Measurements from ENCODE around the gene ACRBP. TPM values are rescaled to one million over a fixed set of nuclear protein-coding genes. Genes with fewer than 3 reads are reported as not detected.

The ACRBP gene
- total RNA-seq, 4 donors from 2014 or later: 0.97 to 6.2 (median 2.6) TPM

GRCh38 chr12:6644257-6644596 is 3.0 kb downstream of the ACRBP start:
- intact Hi-C loops (cut with DNase I): no loop called here
- Histone ChIP-seq H3K27me3 (peaks cover 0 to 3% (median 0%) of the 10 kb centered on the region in 4 donors), H3K9me3 (no peaks in the 10 kb centered on the region), H3K4me1 (peaks cover 0 to 24% (median 19%) of the 10 kb centered on the region in 4 donors), H3K4me3 (no peak overlapping the region), H3K27ac (replicated peaks in 1 of 4) (peak overlapping the region in 1 of 4 donors; percentile 39), H3K36me3 (peaks cover 0 to 14% (median 10%) of the 10 kb centered on the region in 4 donors)
- 56% methylated on average over 6 of the region's 6 CpGs for WGBS
- TF ChIP-seq EP300 (IDR thresholded peaks at IDR 0.05) (no peak), CTCF (IDR thresholded peaks at IDR 0.05) (no peak), POLR2A (IDR thresholded peaks at IDR 0.05; ENCODE audit: low read depth) (no peak), POLR2AphosphoS5 (IDR thresholded peaks at IDR 0.05) (no peak)
- DNase-seq (ENCODE audit: extremely low spot score): no peak

GRCh38 chr12:6643569-6644256 is 3.5 kb downstream of the ACRBP start:
- Histone ChIP-seq H3K27ac (replicated peaks in 1 of 4) (peak overlapping the region in 2 of 4 donors; percentile 39 to 40), H3K4me1 (peaks cover 0 to 24% (median 21%) of the 10 kb centered on the region in 4 donors), H3K9me3 (no peaks in the 10 kb centered on the region), H3K4me3 (no peak overlapping the region), H3K27me3 (peaks cover 0 to 3% (median 0%) of the 10 kb centered on the region in 4 donors), H3K36me3 (peaks cover 0 to 9% (median 6%) of the 10 kb centered on the region in 4 donors)
- intact Hi-C loops (cut with DNase I): no loop called here
- no peak for DNase-seq (ENCODE audit: extremely low spot score)
- no peak for TF ChIP-seq CTCF (IDR thresholded peaks at IDR 0.05)
- TF ChIP-seq EP300 (IDR thresholded peaks at IDR 0.05): no peak
- no peak for TF ChIP-seq POLR2A (IDR thresholded peaks at IDR 0.05; ENCODE audit: low read depth)
- no peak for TF ChIP-seq POLR2AphosphoS5 (IDR thresholded peaks at IDR 0.05)
- 74% methylated on average over 5 of the region's 6 CpGs for WGBS

- 75% methylated on average over 4 of the region's 4 CpGs for WGBS
- DNase-seq (ENCODE audit: extremely low spot score): no peak
- Histone ChIP-seq H3K4me1 (peaks cover 0 to 7% (median 6%) of the 10 kb centered on the region in 4 donors), H3K27me3 (peaks cover 0 to 3% (median 0%) of the 10 kb centered on the region in 4 donors), H3K9me3 (no peaks in the 10 kb centered on the region), H3K36me3 (no peaks in the 10 kb centered on the region), H3K27ac (replicated peaks in 1 of 4) (no peak overlapping the region), H3K4me3 (no peak overlapping the region)
- TF ChIP-seq POLR2A (IDR thresholded peaks at IDR 0.05; ENCODE audit: low read depth) (no peak), EP300 (IDR thresholded peaks at IDR 0.05) (no peak)
- intact Hi-C loops (cut with DNase I): no loop called here
Measured at GRCh38 chr12:6641131-6641530, 6.1 kb downstream of the ACRBP start.

- no peaks in the 10 kb centered on the region for H3K9me3 ChIP-seq
- peaks cover 0 to 3% (median 0%) of the 10 kb centered on the region in 4 donors for H3K27me3 ChIP-seq
- no peak overlapping the region for H3K4me3 ChIP-seq
- peaks cover 0 to 7% (median 6%) of the 10 kb centered on the region in 4 donors for H3K4me1 ChIP-seq
- DNase-seq (ENCODE audit: extremely low spot score): no peak
- 94% methylated on average over 1 of the region's 4 CpGs for WGBS
- H3K27ac ChIP-seq (replicated peaks in 1 of 4): no peak overlapping the region
- H3K36me3 ChIP-seq: no peaks in the 10 kb centered on the region
- no peak for TF ChIP-seq EP300 (IDR thresholded peaks at IDR 0.05)
- TF ChIP-seq POLR2AphosphoS5 (IDR thresholded peaks at IDR 0.05): no peak
- TF ChIP-seq POLR2A (IDR thresholded peaks at IDR 0.05; ENCODE audit: low read depth): no peak
- no peak for TF ChIP-seq CTCF (IDR thresholded peaks at IDR 0.05)
- intact Hi-C loops (cut with DNase I): no loop called here
Measured at GRCh38 chr12:6640497-6640896, 6.7 kb downstream of the ACRBP start.

- H3K4me1 ChIP-seq: peaks cover 0 to 6% (median 0%) of the 10 kb centered on the region in 4 donors
- intact Hi-C loops (cut with DNase I): no loop called here
- no peak for DNase-seq (ENCODE audit: extremely low spot score)
- no peaks in the 10 kb centered on the region for H3K9me3 ChIP-seq
- H3K27ac ChIP-seq (replicated peaks in 1 of 4): peak overlapping the region in 1 of 4 donors; percentile 39
- TF ChIP-seq POLR2AphosphoS5 (IDR thresholded peaks at IDR 0.05) (no peak), POLR2A (IDR thresholded peaks at IDR 0.05; ENCODE audit: low read depth) (no peak), CTCF (IDR thresholded peaks at IDR 0.05) (no peak), EP300 (IDR thresholded peaks at IDR 0.05) (no peak)
- 84% methylated on average over 11 of the region's 11 CpGs for WGBS
- H3K27me3 ChIP-seq: peaks cover 0 to 3% (median 0%) of the 10 kb centered on the region in 4 donors
- no peak overlapping the region for H3K4me3 ChIP-seq
- H3K36me3 ChIP-seq: no peaks in the 10 kb centered on the region
Measured at GRCh38 chr12:6639151-6639801, 8.0 kb downstream of the ACRBP start.

Measured in esophagus muscularis mucosa (tissue), 4 donors.